ENCODE results near the gene ISCU.
A peak's percentile ranks its signal among the peaks of the same experiment; 100 is the strongest.
"Not testable (repeated sequence)": the region's sequence is repeated elsewhere in the genome, so short reads cannot be mapped to it uniquely, and the experiment has no call there.

ISCU gene

GRCh38 chr12:108616941-108617858 is 54.8 kb downstream of the ISCU start:
- no peak overlapping the region for H3K4me3 ChIP-seq (ENCODE audit: low read depth, low read length)
- TF ChIP-seq, protein P1, sequence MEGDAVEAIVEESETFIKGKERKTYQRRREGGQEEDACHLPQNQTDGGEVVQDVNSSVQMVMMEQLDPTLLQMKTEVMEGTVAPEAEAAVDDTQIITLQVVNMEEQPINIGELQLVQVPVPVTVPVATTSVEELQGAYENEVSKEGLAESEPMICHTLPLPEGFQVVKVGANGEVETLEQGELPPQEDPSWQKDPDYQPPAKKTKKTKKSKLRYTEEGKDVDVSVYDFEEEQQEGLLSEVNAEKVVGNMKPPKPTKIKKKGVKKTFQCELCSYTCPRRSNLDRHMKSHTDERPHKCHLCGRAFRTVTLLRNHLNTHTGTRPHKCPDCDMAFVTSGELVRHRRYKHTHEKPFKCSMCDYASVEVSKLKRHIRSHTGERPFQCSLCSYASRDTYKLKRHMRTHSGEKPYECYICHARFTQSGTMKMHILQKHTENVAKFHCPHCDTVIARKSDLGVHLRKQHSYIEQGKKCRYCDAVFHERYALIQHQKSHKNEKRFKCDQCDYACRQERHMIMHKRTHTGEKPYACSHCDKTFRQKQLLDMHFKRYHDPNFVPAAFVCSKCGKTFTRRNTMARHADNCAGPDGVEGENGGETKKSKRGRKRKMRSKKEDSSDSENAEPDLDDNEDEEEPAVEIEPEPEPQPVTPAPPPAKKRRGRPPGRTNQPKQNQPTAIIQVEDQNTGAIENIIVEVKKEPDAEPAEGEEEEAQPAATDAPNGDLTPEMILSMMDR (IDR thresholded peaks at IDR 0.05; ENCODE audit: borderline replicate concordance, insufficient read depth, low read depth, low read length) = no peak

- H3K4me3 ChIP-seq (ENCODE audit: low read depth, low read length) = no peak overlapping the region
- TF ChIP-seq, protein P1 (IDR thresholded peaks at IDR 0.05; ENCODE audit: borderline replicate concordance, insufficient read depth, low read depth, low read length) = peak; percentile 87
These were observed 55.9 kb downstream of the ISCU start for GRCh38 chr12:108618079-108618952.

DNA sequence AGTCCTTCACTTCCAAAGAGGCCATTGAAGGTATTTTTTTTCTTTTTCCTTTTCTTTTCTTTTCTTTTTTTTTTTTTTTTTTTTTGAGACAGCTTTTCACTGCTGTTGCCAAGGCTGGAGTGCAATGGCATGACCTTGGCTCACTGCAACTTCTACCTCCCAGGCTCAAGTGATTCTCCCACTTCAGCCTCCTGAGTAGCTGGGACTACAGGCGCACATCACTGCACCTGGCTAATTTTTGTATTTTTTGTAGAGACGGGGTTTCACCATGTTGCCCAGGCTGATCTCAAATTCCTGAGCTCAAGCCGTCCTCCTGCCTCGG is 56.5 kb downstream of the ISCU start:
- H3K4me3 ChIP-seq (ENCODE audit: low read depth, low read length) = not testable (repeated sequence)
